K562 (cell line): Measurements from ENCODE around the gene CSTB. TPM values are rescaled to one million over a fixed set of nuclear protein-coding genes. Genes with fewer than 3 reads are reported as not detected.

Experiments
- C11orf30 ChIP-seq: fragments of 450-650 bp; IDR thresholded peaks from 2 replicates; pipeline ENCODE4 v1.6.1; 2016; ENCODE audit warnings: low read depth, mild to moderate bottlenecking
- CXXC5 ChIP-seq: fragments of 250-450 bp; sonication (Bioruptor Pico); IDR thresholded peaks from 2 replicates; pipeline ENCODE4 v1.8.0; 2022; ENCODE audit warnings: inconsistent platforms, mild to moderate bottlenecking, moderate library complexity
- FOXK2 ChIP-seq, 2 experiments: fragments of 450-650 bp; IDR thresholded peaks in 1 of 2; conservative IDR thresholded peaks in 1 of 2; 2 replicates each; pipeline ENCODE4 v1.6.1; 2016; ENCODE audit warnings: low read depth in 2 of 2, mild to moderate bottlenecking in 1 of 2
- FOXP1 ChIP-seq: sonication (generic); formaldehyde crosslinking; IDR thresholded peaks from 2 replicates; pipeline ENCODE4 v1.8.0; 2022; ENCODE audit warnings: mild to moderate bottlenecking, missing genetic modification reagents
- GATA2 ChIP-seq: sonication (generic); formaldehyde crosslinking; IDR thresholded peaks from 2 replicates; pipeline ENCODE4 v1.4.0; 2020; ENCODE audit warnings: mild to moderate bottlenecking, missing genetic modification reagents
- HDAC6 ChIP-seq: IDR thresholded peaks from 2 replicates; pipeline ENCODE4 v1.6.1; 2012; ENCODE audit warnings: low read depth, mild to moderate bottlenecking, control low read depth, inconsistent platforms, low read length, moderate library complexity
- HMGN3 ChIP-seq: IDR thresholded peaks from 2 replicates; pipeline ENCODE4 v1.6.1; 2011; ENCODE audit warnings: borderline replicate concordance, low read depth, mild to moderate bottlenecking, mixed read lengths, low read length; ENCODE audit not compliant: insufficient read length; ENCODE audit errors: extremely low read depth
- NFATC3 ChIP-seq: fragments of 450-650 bp; IDR thresholded peaks from 2 replicates; pipeline ENCODE4 v1.6.1; 2017; ENCODE audit warnings: mild to moderate bottlenecking
- NFE2 ChIP-seq: IDR thresholded peaks from 2 replicates; pipeline ENCODE4 v1.6.1; 2014; ENCODE audit warnings: antibody characterized with exemption, low read depth
- NONO ChIP-seq, 2 experiments: fragments of 200-400 bp in 1 of 2; fragments of 450-650 bp in 1 of 2; formaldehyde crosslinking in 1 of 2; IDR thresholded peaks; 2 replicates each; pipeline ENCODE4 v1.6.1; 2017; ENCODE audit warnings: low read depth in 2 of 2, mild to moderate bottlenecking in 2 of 2, moderate library complexity in 2 of 2, low read length in 1 of 2
- PHB ChIP-seq: fragments of 250-450 bp; sonication (Bioruptor Pico); IDR thresholded peaks from 2 replicates; pipeline ENCODE4 v1.5.0; 2021
- RB1 ChIP-seq: fragments of 450-650 bp; IDR thresholded peaks from 2 replicates; pipeline ENCODE4 v1.6.1; 2017; ENCODE audit warnings: low read depth, mild to moderate bottlenecking
- SAP30 ChIP-seq: fragments of 200-600 bp; sonication (generic); IDR thresholded peaks from 2 replicates; pipeline ENCODE4 v1.6.1; 2012; ENCODE audit warnings: borderline replicate concordance, low read depth, mild to moderate bottlenecking, moderate library complexity, low read length, control low read depth, inconsistent platforms; ENCODE audit not compliant: insufficient read depth, poor library complexity, severe bottlenecking
- SP1 ChIP-seq: sonication (generic); formaldehyde crosslinking; IDR thresholded peaks from 2 replicates; pipeline ENCODE4 v1.8.1; 2022; ENCODE audit warnings: mild to moderate bottlenecking, missing genetic modification reagents
- TCFL5 ChIP-seq: fragments of 250-450 bp; sonication (Bioruptor Pico); conservative IDR thresholded peaks from 2 replicates; pipeline ENCODE4 v1.6.1; 2021; ENCODE audit warnings: mild to moderate bottlenecking, moderate library complexity, matching md5 sums
- XRCC5 ChIP-seq: fragments of 200-400 bp; formaldehyde crosslinking; IDR thresholded peaks from 2 replicates; pipeline ENCODE4 v1.6.1; 2017; ENCODE audit warnings: low read depth, mild to moderate bottlenecking, low read length
- YY1 ChIP-seq, 3 experiments: IDR thresholded peaks; 2 replicates each; pipeline ENCODE4 v1.6.1; 2011; ENCODE audit warnings: low read length in 2 of 3, mild to moderate bottlenecking in 2 of 3, moderate library complexity in 2 of 3, borderline replicate concordance in 1 of 3, control low read depth in 1 of 3, low read depth in 1 of 3; ENCODE audit not compliant: insufficient read depth in 3 of 3, insufficient replicate concordance in 2 of 3, control insufficient read depth in 1 of 3, insufficient read length in 1 of 3; ENCODE audit errors: extremely low read depth in 1 of 3
- polyA plus RNA-seq, 8 experiments: library from polyadenylated mRNA; depleted of rRNA in 4 of 8; stranded (reverse) in 5 of 8; unstranded in 3 of 8; fragments of >200 nt; fragmentation: Nextera tagmentation in 2 of 8; fragmentation: Illumina TruSeq in 1 of 8; extraction: Ambion mirVana in 2 of 8; extraction: Trizol in 1 of 8; gene quantifications; 2 replicates each; pipeline versions ENCODE4 v1.2.1 to v1.2.3, GENCODE V29; 2011 to 2014; ENCODE audit warnings: inconsistent platforms in 1 of 8, missing spikeins in 1 of 8
- total RNA-seq, 7 experiments: library from RNA; depleted of rRNA in 6 of 7; stranded (reverse); fragments of >200 nt in 6 of 7; fragmentation: Illumina TruSeq in 2 of 7; extraction: Trizol in 2 of 7; gene quantifications; 2 replicates each; pipeline versions ENCODE4 v1.2.1 to v1.2.3, GENCODE V29; 2011 to 2021; ENCODE audit warnings: low replicate concordance in 1 of 7
- TF ChIP-seq, protein P1 (sequence below): sonication (generic); formaldehyde crosslinking; IDR thresholded peaks from 2 replicates; pipeline ENCODE4 v1.9.0; 2022; ENCODE audit warnings: mild to moderate bottlenecking, missing genetic modification reagents
- TF ChIP-seq, protein P2 (sequence below): fragments of 450-650 bp; IDR thresholded peaks from 2 replicates; pipeline ENCODE4 v1.6.1; 2016; ENCODE audit warnings: low read depth, mild to moderate bottlenecking, moderate library complexity
- TF ChIP-seq, protein P3 (sequence below): sonication (generic); formaldehyde crosslinking; IDR thresholded peaks from 2 replicates; pipeline ENCODE4 v1.8.0; 2022; ENCODE audit warnings: mild to moderate bottlenecking, missing genetic modification reagents
- TF ChIP-seq, protein P4 (sequence below): sonication (generic); formaldehyde crosslinking; IDR thresholded peaks from 2 replicates; pipeline ENCODE4 v1.8.0; 2022; ENCODE audit warnings: mild to moderate bottlenecking, missing genetic modification reagents

CSTB gene
- total and polyA plus RNA-seq, 9 of the 15 experiments (the other 6 are each of a cell fraction or from before 2014, with no cell fraction given) = 12.4 to 65.0 (median 31.7) TPM

DNA sequence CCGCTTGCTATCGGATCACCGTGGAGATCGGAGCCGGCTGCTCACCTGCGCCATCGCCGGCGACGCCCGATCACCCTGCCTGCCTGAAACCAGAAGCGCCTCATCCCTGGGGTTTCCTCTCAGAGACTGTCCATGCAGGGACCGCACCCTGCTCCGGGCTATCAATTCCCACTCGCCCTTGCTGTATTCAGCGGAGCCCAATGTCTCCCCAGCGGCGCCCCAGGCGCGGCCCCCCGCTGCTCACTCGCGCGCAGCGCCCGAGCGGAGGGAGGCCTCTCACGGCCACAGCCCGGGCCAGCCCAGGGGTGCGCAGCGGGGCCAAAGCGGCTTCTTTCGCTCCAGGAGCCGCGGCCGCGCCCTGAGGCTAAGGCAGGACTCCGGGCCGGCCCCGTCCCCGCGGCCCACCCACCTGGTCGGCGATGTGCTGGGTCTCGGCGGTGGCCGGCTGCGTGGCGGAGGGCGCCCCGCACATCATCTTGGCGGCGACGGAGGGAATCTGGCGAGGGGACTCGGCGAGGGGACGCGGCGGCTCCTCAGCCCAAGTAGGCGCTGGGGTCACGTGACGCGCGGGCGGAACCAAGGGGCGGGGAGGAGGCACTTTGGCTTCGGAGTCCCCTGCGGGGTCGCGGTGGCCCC, at the start of gene CSTB (continued):
- TF ChIP-seq NONO (IDR thresholded peaks at IDR 0.05; ENCODE audit: low read depth in 2 of 2, low read length in 1 of 2) = peak in 1 of 2 experiments; percentile 98; a peak in 2 of 4 replicates
- no peak for TF ChIP-seq GATA2 (CRISPR knock-in tag)
- no peak for TF ChIP-seq TCFL5
- no peak for TF ChIP-seq NFE2
- peak; percentile 77 for TF ChIP-seq CXXC5
- TF ChIP-seq HDAC6 = 0 out of 2 replicates have a peak, but pooled peaks have one; percentile 70
- TF ChIP-seq RB1 = peak; percentile 72
- peak; percentile 37; the same call in 1 of the 2 replicates for TF ChIP-seq FOXP1 (CRISPR knock-in tag)
- peak; percentile 19; the same call in 1 of the 2 replicates for TF ChIP-seq C11orf30
- peak; percentile 29; the same call in 1 of the 2 replicates for TF ChIP-seq SP1 (CRISPR knock-in tag)
- TF ChIP-seq, protein P1, sequence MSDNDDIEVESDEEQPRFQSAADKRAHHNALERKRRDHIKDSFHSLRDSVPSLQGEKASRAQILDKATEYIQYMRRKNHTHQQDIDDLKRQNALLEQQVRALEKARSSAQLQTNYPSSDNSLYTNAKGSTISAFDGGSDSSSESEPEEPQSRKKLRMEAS (CRISPR knock-in tag) = peak; percentile 69
- TF ChIP-seq XRCC5 = peak; percentile 49
- peak in 1 of 3 experiments; percentile 6 for TF ChIP-seq YY1 (IDR thresholded peaks at IDR 0.05; ENCODE audit: borderline replicate concordance in 1 of 3, control insufficient read depth in 1 of 3, extremely low read depth in 1 of 3, insufficient read depth in 3 of 3, insufficient read length in 1 of 3, insufficient replicate concordance in 2 of 3, low read depth in 1 of 3, low read length in 2 of 3)
- TF ChIP-seq HMGN3 = peak; percentile 23
- TF ChIP-seq NFATC3 = no peak
- no peak for TF ChIP-seq PHB
- TF ChIP-seq SAP30 = peak; percentile 79
- TF ChIP-seq FOXK2 (conservative IDR thresholded peaks at IDR 0.05 in 1 of 2, IDR thresholded peaks at IDR 0.05 in 1 of 2; ENCODE audit: low read depth in 2 of 2) = peak in 1 of 2 experiments; percentile 93; a peak in 2 of 4 replicates
- TF ChIP-seq, protein P2, sequence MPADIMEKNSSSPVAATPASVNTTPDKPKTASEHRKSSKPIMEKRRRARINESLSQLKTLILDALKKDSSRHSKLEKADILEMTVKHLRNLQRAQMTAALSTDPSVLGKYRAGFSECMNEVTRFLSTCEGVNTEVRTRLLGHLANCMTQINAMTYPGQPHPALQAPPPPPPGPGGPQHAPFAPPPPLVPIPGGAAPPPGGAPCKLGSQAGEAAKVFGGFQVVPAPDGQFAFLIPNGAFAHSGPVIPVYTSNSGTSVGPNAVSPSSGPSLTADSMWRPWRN = no peak
- TF ChIP-seq, protein P3, sequence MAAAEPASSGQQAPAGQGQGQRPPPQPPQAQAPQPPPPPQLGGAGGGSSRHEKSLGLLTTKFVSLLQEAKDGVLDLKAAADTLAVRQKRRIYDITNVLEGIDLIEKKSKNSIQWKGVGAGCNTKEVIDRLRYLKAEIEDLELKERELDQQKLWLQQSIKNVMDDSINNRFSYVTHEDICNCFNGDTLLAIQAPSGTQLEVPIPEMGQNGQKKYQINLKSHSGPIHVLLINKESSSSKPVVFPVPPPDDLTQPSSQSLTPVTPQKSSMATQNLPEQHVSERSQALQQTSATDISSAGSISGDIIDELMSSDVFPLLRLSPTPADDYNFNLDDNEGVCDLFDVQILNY (CRISPR knock-in tag) = peak; percentile 47; the same call in 1 of the 2 replicates
- TF ChIP-seq, protein P4, sequence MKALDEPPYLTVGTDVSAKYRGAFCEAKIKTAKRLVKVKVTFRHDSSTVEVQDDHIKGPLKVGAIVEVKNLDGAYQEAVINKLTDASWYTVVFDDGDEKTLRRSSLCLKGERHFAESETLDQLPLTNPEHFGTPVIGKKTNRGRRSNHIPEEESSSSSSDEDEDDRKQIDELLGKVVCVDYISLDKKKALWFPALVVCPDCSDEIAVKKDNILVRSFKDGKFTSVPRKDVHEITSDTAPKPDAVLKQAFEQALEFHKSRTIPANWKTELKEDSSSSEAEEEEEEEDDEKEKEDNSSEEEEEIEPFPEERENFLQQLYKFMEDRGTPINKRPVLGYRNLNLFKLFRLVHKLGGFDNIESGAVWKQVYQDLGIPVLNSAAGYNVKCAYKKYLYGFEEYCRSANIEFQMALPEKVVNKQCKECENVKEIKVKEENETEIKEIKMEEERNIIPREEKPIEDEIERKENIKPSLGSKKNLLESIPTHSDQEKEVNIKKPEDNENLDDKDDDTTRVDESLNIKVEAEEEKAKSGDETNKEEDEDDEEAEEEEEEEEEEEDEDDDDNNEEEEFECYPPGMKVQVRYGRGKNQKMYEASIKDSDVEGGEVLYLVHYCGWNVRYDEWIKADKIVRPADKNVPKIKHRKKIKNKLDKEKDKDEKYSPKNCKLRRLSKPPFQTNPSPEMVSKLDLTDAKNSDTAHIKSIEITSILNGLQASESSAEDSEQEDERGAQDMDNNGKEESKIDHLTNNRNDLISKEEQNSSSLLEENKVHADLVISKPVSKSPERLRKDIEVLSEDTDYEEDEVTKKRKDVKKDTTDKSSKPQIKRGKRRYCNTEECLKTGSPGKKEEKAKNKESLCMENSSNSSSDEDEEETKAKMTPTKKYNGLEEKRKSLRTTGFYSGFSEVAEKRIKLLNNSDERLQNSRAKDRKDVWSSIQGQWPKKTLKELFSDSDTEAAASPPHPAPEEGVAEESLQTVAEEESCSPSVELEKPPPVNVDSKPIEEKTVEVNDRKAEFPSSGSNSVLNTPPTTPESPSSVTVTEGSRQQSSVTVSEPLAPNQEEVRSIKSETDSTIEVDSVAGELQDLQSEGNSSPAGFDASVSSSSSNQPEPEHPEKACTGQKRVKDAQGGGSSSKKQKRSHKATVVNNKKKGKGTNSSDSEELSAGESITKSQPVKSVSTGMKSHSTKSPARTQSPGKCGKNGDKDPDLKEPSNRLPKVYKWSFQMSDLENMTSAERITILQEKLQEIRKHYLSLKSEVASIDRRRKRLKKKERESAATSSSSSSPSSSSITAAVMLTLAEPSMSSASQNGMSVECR (CRISPR knock-in tag) = peak; percentile 84; the same call in 1 of the 2 replicates
